Globus pallidus (tissue), 1 donor: ENCODE results near the gene ICOSLG.
A peak's percentile ranks its signal among the peaks of the same experiment; 100 is the strongest.
"Not testable (repeated sequence)": the region's sequence is repeated elsewhere in the genome, so short reads cannot be mapped to it uniquely, and the experiment has no call there.

Experiments
- DNase-seq: peaks from one replicate; pipeline ENCODE4 v3.0.0-alpha.2; 2015; ENCODE audit warnings: low spot score

ICOSLG gene, protein sequence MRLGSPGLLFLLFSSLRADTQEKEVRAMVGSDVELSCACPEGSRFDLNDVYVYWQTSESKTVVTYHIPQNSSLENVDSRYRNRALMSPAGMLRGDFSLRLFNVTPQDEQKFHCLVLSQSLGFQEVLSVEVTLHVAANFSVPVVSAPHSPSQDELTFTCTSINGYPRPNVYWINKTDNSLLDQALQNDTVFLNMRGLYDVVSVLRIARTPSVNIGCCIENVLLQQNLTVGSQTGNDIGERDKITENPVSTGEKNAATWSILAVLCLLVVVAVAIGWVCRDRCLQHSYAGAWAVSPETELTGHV

DNA sequence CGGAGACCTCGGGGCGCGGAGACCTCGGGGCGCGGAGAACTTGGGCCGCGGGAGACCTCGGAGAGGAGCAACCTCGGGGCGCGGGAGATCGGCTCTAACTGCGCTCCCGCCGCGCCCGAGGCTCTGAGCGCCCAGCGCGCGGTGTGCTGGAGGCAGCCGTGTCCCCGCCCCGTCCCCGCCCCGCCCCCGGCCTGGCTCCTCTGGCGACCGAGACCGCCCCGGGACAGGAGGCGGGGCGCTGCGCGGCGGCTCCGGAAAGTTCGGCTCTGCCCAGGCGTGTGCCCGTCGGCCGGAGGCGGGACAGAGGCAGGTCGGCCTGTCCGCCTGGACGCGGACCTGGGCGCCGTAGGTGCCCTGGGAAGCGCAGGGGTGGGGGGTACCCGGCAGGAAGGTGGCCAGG is at the start of gene ICOSLG:
TSS of gene ICOSLG (minus strand) at position 102 of the 400 bp plus-strand sequence. CDS start 126 bp downstream, outside the sequence.
- DNase-seq: not testable (repeated sequence)

DNA sequence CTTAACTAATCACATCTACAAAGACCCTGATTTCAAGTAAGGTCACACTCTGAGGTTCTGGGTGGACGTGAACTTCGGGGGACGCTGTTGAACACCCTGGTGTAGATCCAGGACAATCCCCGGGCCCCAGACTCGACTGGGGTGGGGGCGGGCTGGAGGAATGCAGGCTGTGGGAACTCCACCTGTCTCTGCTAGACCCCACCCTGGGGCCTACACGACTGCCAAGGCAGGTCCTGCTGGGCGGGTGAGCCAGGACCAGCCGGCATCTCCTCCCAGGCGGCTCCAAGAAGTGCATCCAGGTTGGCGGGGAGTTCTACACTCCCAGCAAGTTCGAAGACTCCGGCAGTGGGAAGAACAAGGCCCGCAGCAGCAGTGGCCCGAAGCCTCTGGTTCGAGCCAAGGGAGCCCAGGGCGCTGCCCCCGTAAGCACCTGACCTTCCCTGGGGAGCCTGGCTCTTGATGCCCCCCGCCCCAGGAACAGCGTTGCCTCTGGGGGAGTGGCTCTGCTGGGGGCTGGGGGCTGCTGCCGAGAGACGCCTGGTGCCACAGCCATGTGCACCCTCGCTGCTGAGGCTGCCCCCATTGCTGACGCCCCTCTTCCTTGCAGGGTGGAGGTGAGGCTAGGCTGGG is 48.8 kb upstream of the ICOSLG start:
- DNase-seq: no peak

DNA sequence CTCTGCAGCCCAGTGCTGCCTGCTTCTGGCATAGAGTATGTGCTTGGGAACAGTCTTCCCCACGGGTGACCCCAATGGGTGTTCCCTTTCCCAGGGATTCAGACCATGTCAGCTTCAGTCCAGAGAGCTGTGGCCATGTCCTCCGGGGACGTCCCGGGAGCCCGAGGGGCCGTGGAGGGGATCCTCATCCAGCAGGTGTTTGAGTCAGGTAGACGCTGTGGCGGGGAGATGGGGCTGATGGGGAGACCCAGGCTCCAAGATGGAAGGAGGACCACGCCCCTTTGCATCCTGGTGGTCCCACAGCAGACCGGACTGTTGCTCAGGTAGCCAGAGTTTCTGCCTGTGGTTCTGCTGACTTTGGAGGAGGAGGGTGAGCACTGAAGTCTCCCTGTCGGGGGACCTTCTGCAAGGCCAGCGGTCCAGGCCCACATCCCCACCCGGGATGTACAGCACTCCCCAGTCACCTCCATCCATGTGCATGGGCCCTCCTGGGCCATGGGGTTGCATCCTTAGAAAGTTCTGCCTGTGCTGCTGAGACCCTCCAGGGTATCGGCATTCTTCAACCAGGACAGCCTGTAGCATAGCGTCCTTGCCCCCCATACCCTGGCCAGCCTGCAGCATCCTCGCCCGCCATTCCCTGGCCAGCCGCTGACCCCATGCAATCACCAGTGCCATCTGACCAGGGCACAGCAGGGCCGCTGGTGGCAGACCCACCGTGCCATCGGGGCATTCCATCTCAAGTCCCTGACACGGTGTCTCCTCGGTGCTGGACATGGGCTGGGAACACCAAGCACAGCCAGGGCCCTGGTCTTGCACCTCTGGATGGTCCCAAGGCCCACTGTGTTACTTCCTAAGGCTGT is 47.7 kb upstream of the ICOSLG start:
- DNase-seq: no peak

DNA sequence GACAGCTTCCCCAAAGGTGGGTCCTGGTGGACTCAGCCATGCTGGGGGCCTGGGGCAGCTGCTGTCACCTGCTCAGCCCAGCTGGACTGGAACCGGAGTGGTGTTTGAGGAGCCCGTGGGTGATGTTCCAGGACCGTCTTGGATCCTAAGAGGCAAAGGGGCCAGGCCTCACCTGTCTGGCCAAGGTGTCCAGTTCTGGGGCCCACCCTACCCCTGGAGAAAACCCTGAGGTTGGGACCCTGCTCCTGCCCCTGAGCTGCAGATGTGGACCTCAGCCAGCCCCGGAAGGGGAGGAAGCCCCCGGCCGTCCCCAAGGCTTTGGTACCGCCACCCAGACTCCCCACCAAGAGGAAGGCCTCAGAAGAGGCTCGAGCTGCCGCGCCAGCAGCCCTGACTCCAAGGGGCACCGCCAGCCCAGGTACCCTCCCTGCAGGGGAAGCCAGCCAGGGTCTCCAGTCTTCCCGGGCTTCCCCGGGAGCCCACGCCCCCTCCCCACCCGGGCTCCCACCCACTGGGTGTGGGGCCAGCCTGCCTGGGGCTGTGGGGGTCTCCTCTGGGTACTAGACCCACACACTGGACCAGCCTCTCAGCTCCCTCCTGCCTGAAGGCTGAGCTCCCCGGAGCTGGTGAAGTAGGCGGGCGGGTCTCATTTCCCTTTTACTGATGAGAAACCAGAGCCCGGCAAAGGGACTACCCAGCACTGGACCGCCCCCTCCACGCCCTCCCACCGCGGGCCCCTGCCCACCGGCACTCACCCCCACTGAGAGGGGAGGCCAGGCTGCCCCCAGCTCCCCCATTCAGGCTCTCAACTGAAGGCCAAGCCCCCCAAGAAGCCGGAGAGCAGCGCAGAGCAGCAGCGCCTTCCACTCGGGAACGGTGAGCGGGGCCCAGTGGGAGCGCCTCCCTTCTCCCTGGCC is 46.2 kb upstream of the ICOSLG start:
- no peak for DNase-seq

DNA sequence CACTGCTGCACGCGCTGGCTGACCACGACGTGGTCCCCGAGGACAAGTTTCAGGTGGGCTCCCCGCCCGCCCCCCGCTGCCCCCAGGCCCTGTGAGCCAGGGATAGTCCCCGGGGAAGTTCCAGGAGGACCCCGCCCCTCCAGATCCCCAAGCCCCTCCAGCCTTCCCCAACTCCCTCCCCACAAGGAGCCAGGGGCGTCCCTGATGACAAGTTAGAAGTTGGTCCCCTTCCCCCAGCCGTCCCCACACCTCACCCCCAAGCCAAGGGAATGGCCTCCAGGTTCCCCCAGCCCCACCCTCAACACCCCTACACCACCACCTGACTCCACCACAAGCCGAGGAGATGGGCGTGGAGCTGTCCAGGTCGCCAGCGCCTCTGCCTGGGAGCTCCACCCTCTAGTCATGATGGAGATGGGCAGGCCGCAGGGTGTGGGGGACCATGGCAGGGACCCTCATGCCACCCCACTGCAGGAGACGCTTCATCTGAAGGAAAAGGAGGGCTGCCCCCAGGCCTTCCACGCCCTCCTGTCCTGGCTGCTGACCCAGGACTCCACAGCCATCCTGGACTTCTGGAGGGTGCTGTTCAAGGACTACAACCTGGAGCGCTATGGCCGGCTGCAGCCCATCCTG is 45.5 kb upstream of the ICOSLG start:
- DNase-seq: no peak

DNA sequence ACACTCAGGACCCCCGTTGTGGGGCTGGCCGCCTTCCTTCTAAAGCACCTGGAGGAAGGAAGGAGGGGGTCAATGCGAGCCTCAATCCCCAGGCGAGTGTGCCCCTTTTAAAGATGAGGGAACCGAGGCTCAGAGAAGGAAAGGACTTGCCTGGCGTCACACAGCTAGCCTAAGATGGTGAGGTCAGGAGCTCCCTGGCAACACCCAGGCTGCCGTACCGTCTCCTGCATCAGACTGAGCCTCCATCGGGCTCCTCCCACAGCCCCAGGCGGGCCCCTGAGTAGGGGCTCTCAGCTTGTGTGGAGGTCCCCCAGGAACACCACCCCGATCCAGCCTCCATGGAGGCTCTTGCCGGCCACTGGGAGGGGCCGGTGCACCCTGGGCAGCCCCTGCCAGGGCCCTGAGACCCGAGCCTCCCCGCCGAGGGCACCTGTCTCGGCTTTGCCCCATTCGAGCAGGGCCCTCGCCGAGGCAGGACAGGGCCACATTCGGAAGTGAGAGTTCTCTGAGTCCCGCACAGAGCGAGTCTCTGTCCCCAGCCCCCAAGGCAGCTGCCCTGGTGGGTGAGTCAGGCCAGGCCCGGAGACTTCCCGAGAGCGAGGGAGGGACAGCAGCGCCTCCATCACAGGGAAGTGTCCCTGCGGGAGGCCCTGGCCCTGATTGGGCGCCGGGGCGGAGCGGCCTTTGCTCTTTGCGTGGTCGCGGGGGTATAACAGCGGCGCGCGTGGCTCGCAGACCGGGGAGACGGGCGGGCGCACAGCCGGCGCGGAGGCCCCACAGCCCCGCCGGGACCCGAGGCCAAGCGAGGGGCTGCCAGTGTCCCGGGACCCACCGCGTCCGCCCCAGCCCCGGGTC is 44.6 kb upstream of the ICOSLG start, which contains the start of gene AIRE:
TSS of gene AIRE (plus strand) at position 739 of the 855 bp plus-strand sequence. CDS start 131 bp downstream, outside the sequence.
- no peak for DNase-seq

DNA sequence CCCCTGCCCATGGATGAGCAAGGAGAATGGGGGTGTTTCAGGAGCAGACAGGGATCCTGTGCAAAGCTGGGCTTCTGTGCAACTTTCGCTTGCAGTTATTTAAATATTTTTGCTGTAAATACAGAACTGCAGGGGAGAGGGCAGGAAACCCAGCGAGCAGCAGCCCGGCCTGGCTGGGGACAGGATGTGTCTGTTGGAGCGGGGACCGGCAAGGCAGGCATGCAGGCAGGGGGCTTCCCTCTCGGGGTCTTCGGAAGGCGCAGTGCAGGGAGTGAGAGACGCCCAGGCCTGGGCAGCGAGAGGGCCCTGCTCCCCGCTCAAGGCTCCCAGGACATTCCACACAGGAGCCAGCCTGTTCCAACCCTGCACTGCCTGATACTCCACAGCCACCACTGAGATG is 43.2 kb upstream of the ICOSLG start:
- no peak for DNase-seq

DNA sequence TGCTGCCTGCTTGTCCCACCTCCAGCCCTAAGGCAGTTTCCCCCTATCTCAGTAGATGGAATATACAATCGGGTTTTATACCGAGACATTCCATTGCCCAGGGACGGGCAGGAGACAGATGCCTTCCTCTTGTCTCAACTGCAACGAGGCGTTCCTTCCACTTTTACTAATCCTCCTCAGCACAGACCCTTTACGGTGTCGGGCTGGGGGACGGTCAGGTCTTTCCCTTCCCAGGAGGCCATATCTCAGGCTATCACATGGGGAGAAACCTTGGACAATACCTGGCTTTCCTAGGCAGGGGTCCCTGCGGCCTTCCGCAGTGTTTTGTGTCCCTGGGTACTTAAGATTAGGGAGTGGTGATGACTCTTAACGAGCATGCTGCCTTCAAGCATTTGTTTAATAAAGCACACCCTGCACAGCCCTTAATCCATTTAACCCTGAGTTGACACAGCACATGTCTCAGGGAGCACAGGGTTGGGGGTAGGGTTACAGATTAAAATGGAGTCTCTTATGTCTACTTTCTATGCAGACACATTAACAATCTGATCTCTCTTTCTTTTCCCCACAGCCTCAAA is 42.6 kb upstream of the ICOSLG start:
- not testable (repeated sequence) for DNase-seq

DNA sequence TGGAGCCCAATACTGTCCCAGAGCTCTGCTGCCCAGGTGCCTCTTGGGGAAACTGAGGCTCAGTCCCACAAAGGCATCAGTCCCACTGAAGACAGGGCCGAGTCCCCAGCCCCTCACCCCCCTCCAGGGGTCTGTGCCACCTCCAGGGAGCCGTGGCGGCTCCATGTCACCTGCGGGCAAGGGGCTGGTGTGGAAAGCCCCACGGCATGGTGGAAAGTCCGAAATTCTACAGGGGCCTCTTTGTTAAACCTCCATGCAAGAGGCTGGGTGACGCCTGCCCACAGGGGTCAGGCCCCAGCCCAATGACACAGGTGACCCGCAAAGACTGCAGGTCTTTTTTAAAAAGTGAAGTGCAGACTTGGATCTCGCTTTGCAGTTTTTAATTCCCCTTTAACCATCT is 41.6 kb upstream of the ICOSLG start:
- DNase-seq: no peak

DNA sequence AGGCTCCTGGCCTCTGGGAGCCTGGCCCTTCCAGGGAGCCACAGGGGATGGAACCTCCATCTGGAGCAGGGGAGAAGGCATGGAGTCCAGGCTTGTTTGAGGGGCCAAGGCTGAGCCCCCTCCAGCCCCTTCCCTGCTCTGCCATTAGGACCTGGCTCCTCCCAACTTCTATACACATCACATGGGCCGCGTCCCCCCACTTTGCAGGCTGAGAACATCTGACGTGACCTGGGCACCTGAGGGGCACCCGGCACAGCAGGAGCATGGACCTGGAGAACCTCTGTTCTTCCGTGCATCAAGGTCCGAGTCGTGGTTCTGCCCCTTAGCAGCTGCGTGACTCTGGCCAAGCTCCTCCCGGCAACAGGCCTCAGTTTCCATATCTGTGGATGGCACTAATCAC is 41.1 kb upstream of the ICOSLG start:
- DNase-seq: no peak

DNA sequence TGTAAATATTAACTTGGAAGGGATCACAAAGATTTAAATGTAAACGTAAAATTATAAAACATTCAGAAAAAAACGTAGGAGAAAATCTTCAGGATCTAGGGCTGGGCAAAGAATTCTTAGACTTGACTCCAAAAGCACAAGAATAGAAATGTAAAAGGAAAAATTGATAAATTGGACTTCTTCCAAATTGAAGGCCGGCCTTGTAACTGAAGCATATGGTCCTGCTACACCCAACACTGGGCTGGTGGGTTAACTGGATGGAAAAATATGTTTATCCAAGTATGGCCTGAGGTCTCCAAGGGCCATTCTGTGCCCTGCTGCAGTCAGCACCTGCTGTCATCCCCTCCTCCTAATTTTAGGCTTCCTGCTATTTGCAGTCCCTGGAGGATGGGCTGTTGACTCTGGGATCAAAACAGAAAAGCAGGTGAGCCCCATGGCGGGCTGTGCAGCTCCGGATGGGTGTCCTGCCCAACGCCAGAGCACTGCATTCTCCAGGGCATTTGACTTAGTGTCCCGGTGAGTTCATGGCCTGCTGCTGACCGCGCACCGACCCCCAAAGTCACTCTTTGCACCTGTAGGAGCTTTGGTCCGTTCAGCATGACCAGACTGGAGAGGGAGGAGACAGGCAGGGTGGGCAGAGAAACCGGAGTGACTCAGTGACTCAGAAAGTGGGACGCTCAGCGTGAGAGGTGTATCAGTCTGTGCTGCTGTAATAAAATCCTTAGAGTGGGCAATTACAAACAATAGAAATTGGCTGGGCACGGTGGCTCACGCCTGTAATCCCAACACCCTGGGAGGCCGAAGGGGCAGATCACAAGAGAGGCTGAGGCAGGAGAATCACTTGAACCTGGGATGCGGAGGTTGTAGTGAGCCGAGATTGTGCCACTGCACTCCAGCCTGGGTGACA is 38.9 kb upstream of the ICOSLG start:
- DNase-seq: no peak

DNA sequence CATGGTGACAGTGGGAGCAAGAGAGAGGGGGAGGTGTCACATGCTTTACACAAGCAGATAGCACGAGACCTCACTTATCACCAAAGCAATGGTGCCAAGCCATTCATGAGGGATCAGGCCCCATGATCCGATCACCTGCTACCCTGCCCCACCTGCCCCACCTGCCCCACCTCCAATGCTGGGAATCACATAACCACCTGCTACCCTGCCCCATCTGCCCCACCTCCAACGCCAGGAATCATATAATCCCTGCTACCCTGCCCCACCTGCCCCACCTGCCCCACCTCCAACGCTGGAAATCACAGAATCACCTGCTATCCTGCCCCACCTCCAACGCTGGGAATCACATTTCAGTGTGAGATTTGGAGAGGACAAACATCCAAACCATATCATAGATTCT is 34.3 kb upstream of the ICOSLG start:
- DNase-seq: no peak

DNA sequence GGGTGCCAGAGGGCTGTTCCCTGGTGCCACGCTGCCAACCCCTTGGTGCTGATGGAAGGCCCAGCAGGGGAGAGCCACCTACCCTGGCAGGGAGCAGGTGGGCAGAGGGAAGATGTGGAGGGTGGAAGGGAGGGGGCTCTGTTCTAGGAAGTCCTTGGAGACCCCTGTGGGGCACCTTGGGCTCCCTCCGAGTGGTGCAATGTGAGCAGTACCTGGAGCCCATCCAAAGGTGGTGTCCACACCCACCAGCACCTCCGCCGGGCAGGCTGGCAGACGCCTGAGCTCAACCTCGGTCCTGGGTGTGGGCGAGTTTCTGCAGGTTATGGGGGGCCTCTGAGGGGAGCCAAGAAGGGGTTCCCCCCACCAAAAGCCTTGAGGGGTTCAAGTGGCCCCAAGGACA is 32.3 kb upstream of the ICOSLG start:
- DNase-seq: no peak

DNA sequence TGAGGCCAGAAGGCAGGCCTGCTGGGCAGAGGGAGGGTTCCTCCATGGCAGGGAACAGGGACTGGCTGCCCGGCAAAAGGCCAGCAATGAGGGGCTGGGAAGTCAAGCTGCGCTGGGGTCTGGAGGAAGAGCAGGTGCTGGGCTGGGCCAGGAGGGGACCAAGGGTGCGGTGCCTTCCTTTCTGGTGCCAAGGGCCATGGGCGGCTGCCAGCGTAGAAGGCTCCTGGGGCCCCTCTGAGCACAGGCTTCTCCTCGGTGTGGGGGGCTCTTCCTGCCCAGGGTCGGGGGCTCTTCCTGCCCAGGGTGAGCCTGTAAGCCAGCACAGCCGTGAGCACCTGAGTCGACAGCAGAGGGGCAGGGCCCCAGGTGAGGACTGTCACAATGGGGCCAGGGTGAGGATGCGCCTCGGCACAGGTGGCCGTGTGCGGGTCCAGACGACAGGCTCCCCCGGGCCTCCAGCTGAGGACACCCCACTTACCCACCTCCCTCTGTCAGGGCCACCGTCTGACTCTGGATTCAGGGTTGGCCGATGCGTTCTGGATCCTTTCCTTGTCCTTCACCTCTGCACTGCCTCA is 31.6 kb upstream of the ICOSLG start:
- no peak for DNase-seq

DNA sequence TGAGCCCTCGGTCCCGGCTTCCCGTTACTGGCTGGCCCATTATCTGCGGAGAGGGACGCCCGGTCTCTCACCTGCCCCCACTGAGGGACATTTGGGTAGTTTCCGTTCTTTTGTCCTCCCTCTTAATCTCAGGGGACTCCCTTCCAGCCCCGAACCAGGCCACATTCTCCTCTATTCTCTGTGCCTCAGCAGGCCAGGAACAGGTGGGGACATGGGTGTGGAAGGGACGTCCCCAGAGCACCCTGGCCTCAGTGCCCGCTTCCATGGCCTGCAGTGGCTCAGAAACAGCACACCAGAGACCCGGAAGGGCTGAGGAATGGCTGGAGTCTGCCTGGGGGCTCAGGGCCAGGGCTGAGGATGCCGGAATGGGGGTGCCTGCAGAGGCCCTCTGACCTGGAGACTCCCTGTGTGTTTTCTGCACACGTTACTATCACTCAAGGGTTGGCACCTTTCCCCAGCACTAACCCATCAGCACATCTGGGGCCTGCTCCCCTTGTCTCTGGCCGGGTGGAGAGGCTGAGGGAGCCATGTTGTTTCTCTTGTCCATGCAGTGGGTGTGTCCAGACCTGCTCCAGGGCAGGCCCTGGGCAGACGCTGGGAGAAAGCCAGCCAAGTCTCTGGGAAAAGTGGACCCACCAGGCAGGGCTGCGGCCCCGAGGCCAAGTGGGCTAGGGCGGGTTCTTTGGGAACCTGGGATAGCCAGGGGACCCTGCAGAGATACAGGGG is 31.0 kb upstream of the ICOSLG start:
- DNase-seq: no peak

DNA sequence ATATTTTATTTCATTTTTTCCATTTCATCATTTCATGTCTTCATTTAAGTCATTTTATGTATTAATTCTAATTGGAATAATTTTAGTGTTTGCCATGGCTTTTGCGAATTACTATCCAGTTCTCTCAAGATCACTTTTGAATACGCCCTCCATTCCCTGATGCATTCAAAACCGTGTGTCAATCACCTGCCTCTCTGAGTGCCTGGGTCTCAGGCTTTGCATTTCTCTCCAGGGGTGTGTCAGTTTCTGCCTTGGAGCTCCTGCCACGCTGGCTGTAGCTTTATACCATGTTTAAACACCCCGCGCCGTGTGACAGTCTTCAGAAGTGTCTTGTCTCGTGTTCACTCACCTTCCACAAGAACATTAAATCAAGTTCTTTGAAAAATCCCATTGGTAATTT is 28.3 kb upstream of the ICOSLG start:
- DNase-seq: no peak

DNA sequence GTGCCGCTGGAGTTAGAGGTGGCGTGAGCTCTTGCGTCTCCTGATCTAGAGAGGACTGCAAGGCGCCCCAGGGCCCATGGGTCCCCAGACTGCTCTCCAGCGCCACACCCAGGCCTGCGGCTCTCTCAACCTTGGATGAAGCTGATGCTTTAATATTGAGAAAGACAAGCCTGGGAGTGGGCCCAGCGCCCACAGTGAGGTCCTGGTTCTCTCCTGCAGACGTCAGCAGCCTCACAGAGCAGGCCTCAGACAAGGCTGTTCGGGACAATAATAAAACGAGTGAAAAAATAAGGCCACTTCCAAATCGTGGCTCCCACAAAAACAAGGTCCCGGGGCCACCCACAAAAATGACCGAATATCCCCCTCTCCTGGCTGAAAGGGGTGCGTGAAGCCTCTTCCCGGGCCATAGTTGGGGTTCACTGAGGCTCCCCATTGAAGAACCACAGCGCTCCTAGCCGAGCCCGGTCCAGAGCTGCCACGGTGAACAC is 27.0 kb upstream of the ICOSLG start:
- DNase-seq: peak; percentile 15
